Daoy (cell line): ENCODE results near the gene FGF8. TPM values are rescaled to one million over a fixed set of nuclear protein-coding genes. Genes with fewer than 3 reads are reported as not detected.

Experiments
- DNase-seq: peaks from one replicate; pipeline ENCODE4 v3.0.0-alpha.2; 2015; ENCODE audit warnings: low read depth
- total RNA-seq: library from RNA; depleted of rRNA; stranded (reverse); fragments of >200 nt; shearing (Covaris generic); gene quantifications from 2 replicates; pipeline ENCODE4 v1.2.3, GENCODE V29; 2014

Gene FGF8
- total RNA-seq, 1 experiment from 2014 or later, result not detected

GRCh38 chr10:101769541-101770180 lies 6.3 kb downstream of the FGF8 start:
- no peak for DNase-seq

GRCh38 chr10:101768791-101769170 lies 7.1 kb downstream of the FGF8 start:
- no peak for DNase-seq

DNA sequence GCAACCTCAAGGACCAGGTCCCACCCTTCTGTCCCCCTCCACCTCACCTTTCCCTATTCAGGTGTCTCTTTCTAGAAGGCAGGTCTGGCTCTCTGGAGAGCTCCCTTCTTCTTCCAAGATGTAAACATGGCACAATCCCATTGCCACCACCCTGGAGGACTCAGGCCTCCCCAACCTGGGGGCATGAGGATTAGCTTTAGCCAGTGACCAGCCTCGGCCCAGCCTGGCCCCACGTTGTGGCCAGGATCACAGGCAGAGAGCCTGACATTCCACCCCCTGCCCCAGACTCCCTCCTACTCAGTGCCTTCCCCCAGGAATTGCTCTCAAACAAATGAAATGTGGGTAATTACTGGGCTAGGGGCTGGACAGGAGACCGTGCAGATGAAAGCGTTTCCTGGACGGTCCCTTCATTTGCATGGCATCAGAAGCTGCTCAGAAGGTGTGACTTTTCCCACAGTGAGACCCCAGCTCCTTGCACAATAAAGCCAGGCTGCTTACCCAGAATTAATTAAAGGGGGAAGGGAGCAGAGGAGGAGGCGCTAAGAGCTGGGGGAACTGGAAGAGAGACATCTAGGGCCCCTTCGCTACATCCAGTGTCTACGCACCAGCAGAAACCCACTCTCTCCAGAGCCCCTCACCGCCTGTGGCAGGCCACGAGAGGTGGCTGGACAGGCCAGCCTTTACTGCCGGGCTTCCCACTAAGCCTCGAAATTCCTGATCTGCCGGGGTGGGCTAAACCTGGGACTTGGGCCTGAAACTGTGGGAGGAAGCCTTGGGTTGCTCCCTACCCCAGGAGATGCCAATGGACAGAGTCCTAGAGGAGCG lies 7.7 kb downstream of the FGF8 start:
- no peak for DNase-seq

- no peak for DNase-seq
Observed at GRCh38 chr10:101767600-101767945, 8.3 kb downstream of the FGF8 start.

DNA sequence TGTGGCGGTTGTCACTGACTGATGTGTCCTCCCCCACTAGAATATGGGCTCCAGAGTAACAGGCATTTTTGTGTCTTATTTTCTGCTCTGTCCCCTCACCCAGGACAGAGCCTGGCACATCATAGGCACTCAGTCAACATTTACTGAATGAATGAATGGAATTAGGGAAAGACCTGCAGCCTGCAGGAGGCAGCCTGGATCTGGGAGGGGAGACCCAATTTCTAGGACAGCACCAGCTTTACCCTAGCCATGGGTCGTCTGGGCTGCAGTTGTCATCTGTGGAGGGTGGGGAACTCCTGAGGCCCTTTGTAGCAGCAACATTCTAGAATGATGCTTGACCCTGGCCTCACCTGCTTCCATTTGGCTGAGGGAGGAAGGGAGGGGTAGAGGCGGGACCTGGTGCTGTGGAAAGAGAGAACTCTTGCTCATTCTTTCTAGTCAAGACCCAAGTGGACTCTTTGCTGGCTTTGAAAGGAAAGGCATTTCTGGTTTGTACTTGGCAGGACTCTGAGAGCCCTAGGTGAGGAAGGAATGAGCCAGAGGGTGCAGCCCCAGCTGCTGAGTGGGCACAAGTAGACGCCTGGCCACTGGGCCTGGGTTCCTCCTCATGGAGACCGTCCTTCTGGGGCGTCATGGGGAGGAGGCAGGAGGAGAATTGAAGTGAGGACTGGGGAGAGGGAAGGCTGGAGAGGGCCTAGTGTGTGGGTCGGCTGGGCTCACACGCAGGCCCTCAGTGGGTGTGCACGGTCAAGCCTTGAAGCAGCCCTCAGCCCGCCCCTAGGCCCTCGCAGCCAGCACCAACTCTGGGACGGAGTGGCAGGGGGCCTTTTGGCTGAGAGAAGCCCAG lies 8.9 kb downstream of the FGF8 start:
- DNase-seq, result no peak

GRCh38 chr10:101766306-101766705 lies 9.6 kb downstream of the FGF8 start:
- DNase-seq, result no peak

GRCh38 chr10:101763141-101763846 lies 12.6 kb downstream of the FGF8 start:
- no peak for DNase-seq

- no peak for DNase-seq
Observed at GRCh38 chr10:101762736-101763135, 13.2 kb downstream of the FGF8 start.

DNA sequence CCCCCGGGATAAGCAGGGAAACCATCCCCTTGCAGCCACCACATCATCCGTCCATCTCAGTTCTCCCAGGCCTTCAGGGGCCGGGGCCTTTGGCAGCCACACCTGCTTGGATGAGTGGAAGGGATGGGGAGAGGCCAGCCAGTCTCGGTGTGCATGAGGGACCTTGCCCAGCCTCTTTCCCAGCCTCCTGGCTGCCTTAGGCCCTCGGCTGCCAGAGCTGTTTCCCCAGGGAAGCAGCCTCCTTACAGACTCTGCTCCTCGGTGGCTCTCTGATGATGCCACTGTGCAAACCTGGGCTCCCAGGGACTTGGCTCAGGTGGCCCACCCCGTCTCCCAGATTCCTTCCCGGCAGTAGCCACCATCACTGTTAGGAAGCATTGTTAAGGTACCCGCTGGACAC lies 14.7 kb downstream of the FGF8 start:
- DNase-seq, result no peak

- DNase-seq, result no peak
Observed at GRCh38 chr10:101760510-101760909, 15.4 kb downstream of the FGF8 start.

- DNase-seq, result no peak
Observed at GRCh38 chr10:101759309-101760247, 16.3 kb downstream of the FGF8 start.

DNA sequence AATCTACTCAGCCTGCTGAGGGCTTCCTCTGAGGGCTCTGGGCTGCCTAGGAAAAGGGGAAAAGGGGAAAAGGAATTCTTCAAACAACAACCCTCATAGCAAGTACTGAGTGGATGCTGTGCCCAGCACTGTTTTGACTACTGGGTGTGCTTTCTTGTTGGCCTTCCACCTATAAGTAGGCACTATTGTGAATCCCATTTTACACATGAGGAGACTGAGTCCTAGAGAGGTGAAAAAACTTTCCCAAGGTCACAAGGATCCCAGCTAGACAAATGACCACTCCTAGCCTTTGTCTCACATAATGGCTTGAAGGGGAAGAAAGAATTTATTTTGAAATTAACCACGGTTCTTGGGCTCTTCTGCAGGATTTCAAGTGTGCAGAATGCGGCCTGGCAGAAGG lies 17.1 kb downstream of the FGF8 start:
- DNase-seq, result no peak

GRCh38 chr10:101752241-101752640 lies 23.7 kb downstream of the FGF8 start:
- no peak for DNase-seq

DNA sequence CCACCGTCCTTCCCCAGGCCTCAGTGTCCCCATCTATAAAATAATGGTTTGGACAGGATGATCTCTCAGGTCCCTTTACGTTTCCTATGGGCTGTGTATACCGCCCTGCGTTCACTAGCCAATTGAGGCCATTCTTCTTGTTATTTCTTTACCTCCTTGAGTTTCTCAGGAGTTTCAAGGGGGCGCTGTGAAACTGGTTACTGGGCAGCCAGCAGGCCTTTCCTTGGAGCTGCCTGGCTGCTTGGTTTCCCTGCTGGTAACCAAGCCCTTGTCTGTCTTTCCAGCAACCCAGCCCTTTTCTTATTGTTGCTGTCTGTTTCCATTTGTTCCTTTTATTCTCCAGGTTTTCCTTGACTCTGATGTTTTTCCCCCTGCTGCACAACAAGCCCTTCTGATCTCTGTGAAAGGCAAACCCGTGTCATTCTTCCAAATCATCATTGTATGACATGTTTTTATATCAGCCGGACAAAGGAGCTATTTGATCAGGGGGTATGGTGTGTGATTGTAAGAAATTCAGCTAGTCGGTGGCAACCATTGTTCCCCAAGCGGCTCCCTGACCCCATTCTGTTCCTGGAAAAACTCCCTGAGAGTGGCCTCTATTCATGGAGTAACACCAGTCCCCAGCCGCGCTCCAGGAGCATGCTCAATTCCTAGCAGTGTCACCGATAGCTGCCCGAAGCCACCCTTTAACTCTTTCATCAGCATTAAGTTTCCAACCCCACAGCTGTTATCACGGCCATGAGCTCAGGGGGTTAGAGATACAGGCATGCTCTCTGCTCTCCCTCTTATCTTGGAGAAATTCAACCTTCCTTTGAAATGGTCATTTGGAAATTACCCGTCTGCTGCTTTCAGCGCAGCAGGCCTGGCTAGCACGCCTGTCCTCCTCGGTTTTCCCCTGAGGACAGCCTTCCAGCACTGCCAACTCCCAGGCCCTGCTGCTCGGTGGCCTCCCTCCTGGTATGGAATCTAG lies 26.6 kb downstream of the FGF8 start:
- DNase-seq, result no peak

GRCh38 chr10:101748496-101748895 lies 27.4 kb downstream of the FGF8 start:
- DNase-seq, result no peak

DNA sequence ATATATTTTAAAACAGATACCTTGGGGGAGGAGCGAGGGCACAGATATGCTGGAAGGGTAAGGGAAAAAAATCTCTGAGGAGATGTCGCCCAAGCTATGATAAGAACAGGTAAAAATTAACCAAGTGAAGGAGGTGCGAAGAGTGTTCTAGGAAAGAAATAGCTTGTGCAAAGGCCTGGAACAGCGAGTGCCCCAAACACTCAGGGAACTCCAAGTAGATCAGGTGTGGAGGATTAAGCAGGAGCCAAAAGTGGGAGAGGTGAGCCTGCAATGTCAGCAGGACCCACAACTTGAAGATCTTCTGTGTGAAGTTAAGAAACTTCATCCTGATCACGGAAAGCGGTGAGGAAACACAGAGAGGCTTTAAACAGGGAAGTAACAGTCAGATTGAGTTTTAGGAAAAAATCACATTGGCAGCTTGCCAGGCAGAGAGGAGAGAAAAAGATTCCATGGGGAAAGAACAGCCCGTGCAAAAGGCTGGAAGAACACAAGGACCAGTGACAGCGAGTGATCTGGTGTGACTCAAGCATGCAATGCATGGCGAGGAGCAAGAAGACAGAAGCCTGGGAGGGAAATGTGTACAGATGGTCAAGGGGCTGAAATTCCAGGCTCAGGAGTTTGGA lies 30.7 kb downstream of the FGF8 start:
- DNase-seq, result no peak

DNA sequence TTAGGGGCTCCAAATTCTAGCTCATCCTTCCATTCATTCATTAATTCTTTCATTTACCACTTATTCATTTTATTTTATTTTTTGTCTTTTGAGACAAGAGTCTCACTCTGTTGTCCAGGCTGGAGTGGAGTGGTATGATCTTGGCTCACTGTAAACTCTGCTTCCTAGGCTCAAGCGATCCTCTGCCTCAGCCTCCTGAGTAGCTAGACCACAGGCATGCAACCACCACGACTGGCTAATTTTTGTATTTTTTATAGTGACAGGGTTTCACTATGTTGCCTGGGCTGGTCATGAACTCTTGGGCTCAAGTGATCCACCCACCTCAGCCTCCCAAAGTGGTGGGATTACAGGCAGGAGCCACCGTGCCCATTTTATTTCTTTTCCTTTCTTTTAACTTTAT lies 31.6 kb downstream of the FGF8 start:
- DNase-seq, result no peak

DNA sequence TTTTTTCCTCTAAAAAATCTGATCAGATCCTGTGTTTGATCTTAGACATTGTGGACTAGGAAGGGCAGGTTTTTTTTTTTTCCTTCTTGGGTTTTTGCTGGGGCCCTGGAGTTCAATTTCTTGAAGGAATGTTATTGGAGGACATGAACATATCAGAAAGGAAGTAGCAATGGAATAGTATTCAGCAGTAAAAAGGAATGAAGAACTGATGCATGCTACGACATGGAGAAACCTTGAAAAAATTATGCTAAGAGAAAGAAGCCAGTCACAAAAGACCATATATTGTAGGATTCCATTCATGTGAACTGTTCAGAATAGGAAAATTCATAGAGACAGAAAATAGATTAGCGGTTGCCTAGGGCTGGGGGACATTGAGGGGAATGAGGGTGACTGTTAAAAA lies 34.0 kb downstream of the FGF8 start:
- DNase-seq, result no peak

DNA sequence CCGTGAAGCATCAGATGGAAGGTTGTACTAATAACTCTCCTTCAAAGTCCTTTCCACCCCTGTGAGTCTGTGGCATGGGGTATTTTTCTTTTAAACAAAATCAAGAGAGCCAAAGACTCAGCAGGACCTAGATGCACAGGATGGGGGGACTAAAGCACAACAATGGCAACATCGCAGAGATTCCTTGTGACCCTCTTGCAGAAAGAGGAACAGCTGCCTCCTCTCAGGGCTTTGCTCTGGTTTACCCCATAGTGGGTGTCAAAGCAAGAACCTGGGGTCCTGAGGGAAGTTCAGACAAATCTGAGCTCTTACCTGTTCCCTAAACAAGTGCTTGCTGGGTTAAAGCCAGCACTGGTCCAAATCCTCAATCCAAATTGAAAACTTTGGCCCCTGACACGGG lies 39.2 kb downstream of the FGF8 start:
- no peak for DNase-seq
